GM18526 (cell line): Measurements from ENCODE around the gene CES1.

Experiments used
- POLR2A ChIP-seq: IDR thresholded peaks from 3 replicates; pipeline ENCODE4 v1.6.1; 2011; ENCODE audit not compliant: insufficient read length; ENCODE audit errors: extremely low read depth

The CES1 gene

DNA sequence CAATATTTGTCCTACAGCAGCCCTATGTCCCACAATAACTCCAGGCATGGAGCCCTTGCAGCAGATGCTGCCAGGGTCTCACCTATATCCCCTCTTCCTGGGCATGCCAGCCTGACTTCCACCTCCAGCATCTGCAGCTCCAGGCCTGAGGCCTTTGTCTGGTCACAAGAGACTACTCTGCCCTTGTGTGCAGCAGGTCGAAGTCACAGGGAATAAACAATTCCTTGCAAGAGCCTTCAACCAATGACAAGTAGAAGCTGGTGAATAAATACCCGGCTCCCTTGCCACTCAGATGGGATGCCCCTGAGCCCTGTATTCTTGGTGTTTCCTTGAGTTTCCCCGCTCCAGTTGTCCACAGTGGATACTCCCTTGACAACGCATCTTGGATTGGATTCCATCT, 23.0 kb downstream of the CES1 start:
- no peak for TF ChIP-seq POLR2A

- no peak for TF ChIP-seq POLR2A
Measured at GRCh38 chr16:55809386-55809785, 23.5 kb downstream of the CES1 start.

DNA sequence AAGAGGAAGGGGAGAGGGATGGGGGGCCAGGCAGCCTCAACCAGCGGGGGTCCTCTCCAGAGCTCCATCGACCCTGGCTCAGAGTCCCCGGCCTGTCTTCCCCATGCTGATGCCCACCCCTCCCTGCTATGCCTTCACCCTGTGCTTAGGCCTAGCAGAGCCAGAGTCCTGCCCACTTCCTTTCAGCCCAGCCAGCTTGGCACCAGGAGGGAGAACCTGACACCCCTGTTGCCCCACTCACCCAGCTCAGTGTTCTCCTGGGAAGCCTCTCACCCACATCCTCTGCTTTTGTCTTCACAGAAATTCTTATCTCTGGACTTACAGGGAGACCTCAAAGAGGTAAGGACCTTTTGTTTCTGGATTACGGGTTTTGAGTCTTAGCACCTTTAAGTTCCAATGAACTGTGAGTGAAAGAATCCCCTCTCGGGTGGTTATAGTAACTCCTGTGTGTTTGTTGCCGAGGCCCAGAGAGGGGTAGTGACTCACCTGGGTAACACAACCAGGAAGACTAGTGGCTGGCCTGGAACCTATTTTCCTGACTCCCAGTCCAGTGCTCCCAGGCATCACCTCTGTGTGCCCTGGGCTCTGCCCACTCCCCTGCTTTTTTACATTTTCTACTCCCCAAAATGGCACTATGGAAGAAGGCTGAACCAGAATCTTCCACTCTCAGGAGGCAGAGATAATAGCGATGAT, 53.3 kb downstream of the CES1 start:
- TF ChIP-seq POLR2A = no peak

GRCh38 chr16:55778757-55779156, 54.1 kb downstream of the CES1 start:
- TF ChIP-seq POLR2A = no peak

DNA sequence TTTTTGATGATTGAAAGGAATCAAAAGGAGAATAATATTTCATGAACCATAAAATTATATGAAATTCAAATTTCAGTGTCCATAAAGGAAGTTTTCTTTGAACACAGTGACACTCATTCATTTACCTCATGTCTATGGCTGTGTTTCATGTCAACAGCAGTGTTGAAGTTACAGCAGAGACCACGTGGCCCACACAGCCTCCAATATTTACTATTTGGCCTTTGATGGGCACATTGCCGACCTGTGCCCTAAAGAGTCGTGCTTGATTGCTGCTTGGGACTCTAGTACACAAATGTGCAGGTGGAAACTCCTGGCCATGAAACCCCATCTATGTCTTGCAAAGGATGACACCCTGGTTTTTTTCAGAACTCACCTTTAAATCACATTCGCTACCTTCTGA, 57.0 kb downstream of the CES1 start:
- no peak for TF ChIP-seq POLR2A

DNA sequence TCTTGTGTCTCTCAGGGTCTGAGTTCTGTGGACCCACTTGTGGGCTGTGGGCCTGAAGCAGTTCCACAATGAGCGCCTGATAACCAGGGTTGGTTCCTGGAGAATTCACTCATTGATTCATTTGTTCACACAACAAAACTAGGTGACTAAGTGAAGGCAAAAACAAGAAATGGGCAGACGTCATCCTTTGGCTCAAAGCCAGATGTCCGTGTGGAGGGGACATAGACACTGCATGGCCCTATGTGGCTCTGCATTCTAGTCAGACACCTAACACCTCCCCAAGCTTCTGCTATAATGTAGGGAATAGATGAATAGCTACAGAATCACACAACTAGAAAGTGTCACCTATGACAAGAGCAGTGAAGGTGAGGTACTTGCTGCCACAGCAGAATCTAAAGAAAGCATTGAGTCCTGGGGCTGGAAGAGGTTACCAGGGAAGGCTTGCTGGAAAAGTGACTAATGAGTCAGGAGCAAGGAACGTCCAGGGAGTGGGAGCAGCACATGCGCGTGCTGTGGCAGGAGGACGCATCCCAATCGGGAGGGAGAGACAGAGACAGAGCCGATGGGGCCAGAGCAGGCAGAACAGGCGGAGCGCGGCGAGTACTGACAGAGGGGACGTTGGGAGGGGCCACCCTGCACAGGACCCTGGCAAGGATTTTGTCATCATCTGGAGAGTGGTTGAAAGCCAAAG, 58.9 kb downstream of the CES1 start:
- TF ChIP-seq POLR2A = no peak

- no peak for TF ChIP-seq POLR2A
Measured at GRCh38 chr16:55765161-55765560, 67.7 kb downstream of the CES1 start.

GRCh38 chr16:55760310-55761001, 72.4 kb downstream of the CES1 start:
- TF ChIP-seq POLR2A = no peak

GRCh38 chr16:55756963-55757362, 75.9 kb downstream of the CES1 start:
- TF ChIP-seq POLR2A = no peak

- TF ChIP-seq POLR2A = no peak
Measured at GRCh38 chr16:55754056-55754455, 78.8 kb downstream of the CES1 start.
